Mesenchymal stem cell (in vitro differentiated cells and primary cell): Measurements from ENCODE around the gene VMP1.
"Not testable (repeated sequence)": the region's sequence is repeated elsewhere in the genome, so short reads cannot be mapped to it uniquely, and the experiment has no call there.

Experiments
- DNase-seq: peaks from one replicate; pipeline ENCODE4 v3.0.0-alpha.2; 2013
- H2AFZ ChIP-seq: one replicate; pipeline ENCODE4 v1.6.1; 2013; ENCODE audit warnings: low read depth, mild to moderate bottlenecking, control low read depth, inconsistent platforms, low read length, moderate library complexity
- H2AK5ac ChIP-seq: 2 replicates; pipeline ENCODE4 v1.6.1; 2013; ENCODE audit warnings: low read length, moderate library complexity, mild to moderate bottlenecking, inconsistent platforms; ENCODE audit not compliant: severe bottlenecking
- H2BK120ac ChIP-seq: one replicate; pipeline ENCODE4 v1.6.1; 2013; ENCODE audit warnings: low read depth, mild to moderate bottlenecking, inconsistent platforms, low read length, moderate library complexity
- H2BK12ac ChIP-seq, 2 experiments: one replicate each; pipeline ENCODE4 v1.6.1; 2013; ENCODE audit warnings: inconsistent platforms in 2 of 2, low read length in 2 of 2, mild to moderate bottlenecking in 2 of 2, moderate library complexity in 2 of 2, control low read depth in 1 of 2
- H2BK15ac ChIP-seq: one replicate; pipeline ENCODE4 v1.6.1; 2013; ENCODE audit warnings: mild to moderate bottlenecking, low read depth, inconsistent platforms; ENCODE audit not compliant: poor library complexity, severe bottlenecking
- H2BK5ac ChIP-seq: 2 replicates; pipeline ENCODE4 v1.6.1; 2013; ENCODE audit warnings: low read depth, mild to moderate bottlenecking, low read length, control low read depth, inconsistent platforms; ENCODE audit not compliant: poor library complexity, severe bottlenecking
- H3K14ac ChIP-seq, 2 experiments: one replicate each; pipeline ENCODE4 v1.6.1; 2013; ENCODE audit warnings: inconsistent platforms in 2 of 2, low read length in 2 of 2, control low read depth in 1 of 2, mild to moderate bottlenecking in 1 of 2, moderate library complexity in 1 of 2
- H3K18ac ChIP-seq, 2 experiments: one replicate each; pipeline ENCODE4 v1.6.1; 2013; ENCODE audit warnings: inconsistent platforms in 2 of 2, low read length in 2 of 2, control low read depth in 1 of 2, low read depth in 1 of 2, mild to moderate bottlenecking in 1 of 2
- H3K23ac ChIP-seq, 2 experiments: one replicate each; pipeline ENCODE4 v1.6.1; 2013; ENCODE audit warnings: inconsistent platforms in 2 of 2, low read length in 2 of 2, mild to moderate bottlenecking in 2 of 2, moderate library complexity in 2 of 2, control low read depth in 1 of 2
- H3K27ac ChIP-seq: 2 replicates; pipeline ENCODE4 v1.5.1; 2013; ENCODE audit warnings: mild to moderate bottlenecking, moderate library complexity, low read length, control low read depth, inconsistent platforms; ENCODE audit not compliant: poor library complexity, severe bottlenecking
- H3K27me3 ChIP-seq, 2 experiments: 2 replicates each; pipeline versions ENCODE4 v1.6.1 to v1.7.0; 2013; ENCODE audit warnings: low read length in 2 of 2, mild to moderate bottlenecking in 2 of 2, moderate library complexity in 2 of 2, control low read depth in 1 of 2, inconsistent platforms in 1 of 2; ENCODE audit not compliant: control insufficient read depth in 1 of 2, insufficient read depth in 1 of 2
- H3K36me3 ChIP-seq, 2 experiments: 2 replicates each; pipeline versions ENCODE4 v1.6.1 to v1.7.0; 2013; ENCODE audit warnings: low read length in 2 of 2, control low read depth in 1 of 2, inconsistent platforms in 1 of 2, low read depth in 1 of 2, mild to moderate bottlenecking in 1 of 2; ENCODE audit not compliant: insufficient read depth in 2 of 2, control insufficient read depth in 1 of 2
- H3K4ac ChIP-seq, 2 experiments: one replicate each; pipeline ENCODE4 v1.6.1; 2013; ENCODE audit warnings: inconsistent platforms in 2 of 2, low read length in 2 of 2, mild to moderate bottlenecking in 2 of 2, moderate library complexity in 2 of 2, control low read depth in 1 of 2, low read depth in 1 of 2
- H3K4me1 ChIP-seq: 2 replicates; pipeline ENCODE4 v1.6.1; 2013; ENCODE audit warnings: low read depth, low read length, control low read depth; ENCODE audit not compliant: control insufficient read depth, insufficient read depth
- H3K4me2 ChIP-seq: 2 replicates; pipeline ENCODE4 v1.6.1; 2013; ENCODE audit warnings: low read length, mild to moderate bottlenecking, inconsistent platforms; ENCODE audit not compliant: poor library complexity, severe bottlenecking
- H3K4me3 ChIP-seq, 2 experiments: 2 replicates each; pipeline versions ENCODE4 v1.5.1 to v1.7.0; 2013; ENCODE audit warnings: low read length in 2 of 2, mild to moderate bottlenecking in 2 of 2, control low read depth in 1 of 2, low read depth in 1 of 2; ENCODE audit not compliant: insufficient read depth in 1 of 2
- H3K79me1 ChIP-seq: replicated peaks from 2 replicates; pipeline ENCODE4 v1.6.1; 2013; ENCODE audit warnings: mild to moderate bottlenecking, control low read depth, low read length, inconsistent platforms; ENCODE audit not compliant: poor library complexity, severe bottlenecking
- H3K9ac ChIP-seq: 2 replicates; pipeline ENCODE4 v1.7.0; 2013; ENCODE audit warnings: mild to moderate bottlenecking, low read length, moderate library complexity
- H3K9me3 ChIP-seq: 2 replicates; pipeline ENCODE4 v1.7.0; 2013; ENCODE audit warnings: mild to moderate bottlenecking, low read length; ENCODE audit not compliant: control insufficient read depth
- H4K8ac ChIP-seq: one replicate; pipeline ENCODE4 v1.6.1; 2013; ENCODE audit warnings: inconsistent platforms, mild to moderate bottlenecking, low read length, moderate library complexity
- H4K91ac ChIP-seq: one replicate; pipeline ENCODE4 v1.6.1; 2013; ENCODE audit warnings: mild to moderate bottlenecking, low read length, inconsistent platforms
- WGBS: methylation state at CpG from one replicate; pipeline ENCODE4 v1.1.7; 2013; ENCODE audit warnings: mixed read lengths; 5-methylcytosine and 5-hydroxymethylcytosine counted together

VMP1 gene

GRCh38 chr17:59840329-59841090, 133.1 kb downstream of the VMP1 start:
- Histone ChIP-seq H3K18ac (no peak overlapping the region), H3K27ac (peak overlapping the region; percentile 99), H3K4me1 (peaks cover 2% of the 10 kb centered on the region), H3K4me3 (peak overlapping the region in 1 of 2 experiments; percentile 97), H3K23ac (no peak overlapping the region), H3K79me1 (no peaks in the 10 kb centered on the region), H3K14ac (no peak overlapping the region), H2BK15ac (no peak overlapping the region), H3K4ac (peak overlapping the region in 1 of 2 experiments; percentile 86), H2AFZ (no peak overlapping the region), H4K8ac (no peak overlapping the region), H2BK5ac (peak overlapping the region; percentile 75), H3K9me3 (no peaks in the 10 kb centered on the region), H2BK12ac (no peak overlapping the region), H3K36me3 (peaks cover 0 to 37% of the 10 kb centered on the region in 2 experiments), H4K91ac (no peak overlapping the region), H3K27me3 (no peaks in the 10 kb centered on the region), H2BK120ac (no peak overlapping the region), H3K4me2 (peak overlapping the region; percentile 2), H2AK5ac (no peak overlapping the region), H3K9ac (peak overlapping the region; percentile 99)
- peak; percentile 53 for DNase-seq
- 8% methylated on average over 3 of the region's 4 CpGs for WGBS

GRCh38 chr17:59841091-59841881, 133.8 kb downstream of the VMP1 start:
- not testable (repeated sequence) for H3K27me3 ChIP-seq, H3K4ac ChIP-seq, H3K79me1 ChIP-seq, H2AK5ac ChIP-seq, H4K91ac ChIP-seq, H2BK120ac ChIP-seq, H2BK12ac ChIP-seq, H3K9me3 ChIP-seq, H3K23ac ChIP-seq, H2BK15ac ChIP-seq, H3K14ac ChIP-seq, H3K4me1 ChIP-seq, H2AFZ ChIP-seq
- peak overlapping the region; percentile 99 for H3K9ac ChIP-seq
- H3K18ac ChIP-seq: peak overlapping the region; percentile 73 to 75
- H3K4me2 ChIP-seq: peak overlapping the region; percentile 49
- peak; percentile 55 for DNase-seq
- H2BK5ac ChIP-seq: peak overlapping the region; percentile 81
- 37% methylated on average over 7 of the region's 7 CpGs for WGBS
- H4K8ac ChIP-seq: peak overlapping the region; percentile 69
- peaks cover 0 to 37% of the 10 kb centered on the region in 2 experiments for H3K36me3 ChIP-seq
- H3K4me3 ChIP-seq: peak overlapping the region; percentile 30 to 97
- peak overlapping the region; percentile 99 for H3K27ac ChIP-seq

DNA sequence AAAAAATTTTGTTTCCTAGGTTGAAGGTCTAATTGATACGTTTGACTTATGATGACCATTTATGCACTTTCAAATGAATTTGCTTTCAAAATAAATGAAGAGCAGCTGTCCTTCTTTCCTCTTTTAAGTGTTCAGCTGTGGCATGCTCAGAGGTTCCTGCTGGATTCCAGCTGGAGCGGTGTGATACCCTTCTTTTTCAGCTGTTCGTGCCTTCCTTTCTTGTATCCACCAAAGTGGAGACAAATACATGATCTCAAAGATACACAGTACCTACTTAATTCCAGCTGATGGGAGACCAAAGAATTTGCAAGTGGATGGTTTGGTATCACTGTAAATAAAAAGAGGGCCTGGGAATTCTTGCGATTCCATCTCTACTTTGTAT, 134.4 kb downstream of the VMP1 start:
- H2BK120ac ChIP-seq, H2BK12ac ChIP-seq, H3K4me1 ChIP-seq, H3K27me3 ChIP-seq, DNase-seq, H4K8ac ChIP-seq, H3K9me3 ChIP-seq, H4K91ac ChIP-seq, H3K79me1 ChIP-seq, H3K14ac ChIP-seq, H3K23ac ChIP-seq, H2AFZ ChIP-seq, H2BK15ac ChIP-seq, H2AK5ac ChIP-seq: not testable (repeated sequence)
- Histone ChIP-seq H3K4me3 (peak overlapping the region in 1 of 2 experiments; percentile 97), H3K9ac (peak overlapping the region; percentile 99), H3K27ac (peak overlapping the region; percentile 99), H2BK5ac (peak overlapping the region; percentile 70), H3K4ac (peak overlapping the region in 1 of 2 experiments; percentile 17), H3K36me3 (peaks cover 0 to 37% of the 10 kb centered on the region in 2 experiments), H3K18ac (peak overlapping the region in 1 of 2 experiments; percentile 70), H3K4me2 (peak overlapping the region; percentile 47)
- WGBS: 88% methylated on average over 1 of the region's 4 CpGs
